CD14-positive monocyte (primary cell): ENCODE data around the gene CDYL2. TPM values are rescaled to one million over a fixed set of nuclear protein-coding genes. Genes with fewer than 3 reads are reported as not detected.

Experiments
- DNase-seq, 3 donors: peaks; one replicate each; pipeline ENCODE4 v3.0.0-alpha.2; 2011 to 2022
- H2AFZ ChIP-seq: 2 replicates; pipeline ENCODE4 v1.6.0; 2012; ENCODE audit warnings: mild to moderate bottlenecking, low read depth, low read length, inconsistent platforms; ENCODE audit not compliant: insufficient read depth, poor library complexity, severe bottlenecking
- H3K27ac ChIP-seq, 2 donors: 1 replicate in 1 of 2; 2 replicates in 1 of 2; pipeline ENCODE4 v1.5.1; 2012 to 2013; ENCODE audit warnings: low read length in 2 of 2, control low read depth in 1 of 2, inconsistent platforms in 1 of 2, low read depth in 1 of 2, mild to moderate bottlenecking in 1 of 2
- H3K27me3 ChIP-seq, 2 donors: one replicate each; pipeline versions ENCODE4 v1.6.0 to v1.6.1; 2011 to 2013; ENCODE audit warnings: low read length in 2 of 2; ENCODE audit not compliant: control insufficient read depth in 2 of 2, insufficient read depth in 2 of 2
- H3K36me3 ChIP-seq, 2 donors: replicated peaks in 1 of 2; 1 replicate in 1 of 2; 2 replicates in 1 of 2; pipeline versions ENCODE4 v1.5.1 to v1.6.1; 2012 to 2013; ENCODE audit warnings: low read length in 2 of 2, control low read depth in 1 of 2, inconsistent platforms in 1 of 2, mild to moderate bottlenecking in 1 of 2; ENCODE audit not compliant: insufficient read depth in 2 of 2, control insufficient read depth in 1 of 2
- H3K4me1 ChIP-seq, 2 donors: 1 replicate in 1 of 2; 2 replicates in 1 of 2; pipeline versions ENCODE4 v1.5.1 to v1.6.1; 2012 to 2013; ENCODE audit warnings: low read length in 2 of 2, control low read depth in 1 of 2, inconsistent platforms in 1 of 2, mild to moderate bottlenecking in 1 of 2, moderate library complexity in 1 of 2; ENCODE audit not compliant: insufficient read depth in 2 of 2, control insufficient read depth in 1 of 2
- H3K4me2 ChIP-seq: replicated peaks from 2 replicates; pipeline ENCODE3; 2012; ENCODE audit warnings: low read length, moderate library complexity, mild to moderate bottlenecking; ENCODE audit not compliant: poor library complexity, severe bottlenecking; ENCODE audit errors: extremely low read depth
- H3K4me3 ChIP-seq, 3 experiments: fragments of 200-600 bp in 1 of 3; sonication (generic) in 1 of 3; replicated peaks in 1 of 3; 1 replicate in 2 of 3; 2 replicates in 1 of 3; pipeline ENCODE4 v1.5.1; 2011 to 2013; ENCODE audit warnings: low read length in 3 of 3, mild to moderate bottlenecking in 3 of 3, control low read depth in 2 of 3, low read depth in 2 of 3, inconsistent platforms in 1 of 3, moderate library complexity in 1 of 3
- H3K79me2 ChIP-seq: 2 replicates; pipeline ENCODE4 v1.6.0; 2012; ENCODE audit warnings: mild to moderate bottlenecking, control low read depth, inconsistent platforms, low read length, moderate library complexity; ENCODE audit not compliant: insufficient read depth
- H3K9ac ChIP-seq: 2 replicates; pipeline ENCODE4 v1.6.0; 2017; ENCODE audit warnings: low read length, mild to moderate bottlenecking; ENCODE audit not compliant: insufficient read depth, poor library complexity, severe bottlenecking
- H3K9me3 ChIP-seq, 2 donors: replicated peaks in 1 of 2; 1 replicate in 1 of 2; 2 replicates in 1 of 2; pipeline versions ENCODE4 v1.5.1 to v1.6.1; 2012 to 2013; ENCODE audit warnings: low read length in 2 of 2, control low read depth in 1 of 2; ENCODE audit not compliant: control insufficient read depth in 1 of 2, insufficient read depth in 1 of 2
- H4K20me1 ChIP-seq: 2 replicates; pipeline ENCODE4 v1.6.0; 2012; ENCODE audit warnings: mild to moderate bottlenecking, low read length, control low read depth, moderate library complexity; ENCODE audit not compliant: insufficient read depth
- H3K27ac Mint-ChIP-seq, 7 donors: one replicate each; pipeline ENCODE4 v1.8.0; 2020; ENCODE audit warnings: mild to moderate bottlenecking in 7 of 7, mixed read lengths in 7 of 7, moderate library complexity in 6 of 7, inconsistent platforms in 2 of 7
- H3K27me3 Mint-ChIP-seq, 3 donors: one replicate each; pipeline ENCODE4 v1.8.0; 2021 to 2022; ENCODE audit warnings: low read depth in 3 of 3, mild to moderate bottlenecking in 3 of 3, mixed read lengths in 3 of 3, moderate library complexity in 3 of 3, inconsistent platforms in 1 of 3
- H3K36me3 Mint-ChIP-seq, 2 donors: one replicate each; pipeline ENCODE4 v1.8.0; 2020; ENCODE audit warnings: mixed read lengths in 2 of 2, inconsistent platforms in 1 of 2, mild to moderate bottlenecking in 1 of 2
- H3K4me1 Mint-ChIP-seq: one replicate; pipeline ENCODE4 v1.8.0; 2020; ENCODE audit warnings: mild to moderate bottlenecking, mixed read lengths
- H3K4me3 Mint-ChIP-seq, 2 donors: one replicate each; pipeline ENCODE4 v1.8.0; 2020; ENCODE audit warnings: mild to moderate bottlenecking in 2 of 2, mixed read lengths in 2 of 2, moderate library complexity in 1 of 2
- H3K9me3 Mint-ChIP-seq, 7 donors: one replicate each; pipeline ENCODE4 v1.8.0; 2020 to 2022; ENCODE audit warnings: mixed read lengths in 7 of 7, mild to moderate bottlenecking in 6 of 7, moderate library complexity in 6 of 7, inconsistent platforms in 2 of 7
- CTCF ChIP-seq: fragments of 200-600 bp; IDR thresholded peaks from one replicate; pipeline ENCODE4 v1.8.0; 2022; ENCODE audit warnings: antibody characterized with exemption, mild to moderate bottlenecking
- WGBS: methylation state at CpG from one replicate; pipeline ENCODE4 v1.1.5; 2013; ENCODE audit warnings: missing lambda C conversion rate; ENCODE audit not compliant: insufficient coverage; 5-methylcytosine and 5-hydroxymethylcytosine counted together
- intact Hi-C, 2 donors: fragments of 100-400 bp; cut with micrococcal nuclease; formaldehyde crosslinking; loops; one replicate each; pipeline versions ENCODE4 v1.15.0 to v1.15.1; 2023
- polyA plus RNA-seq, 3 donors: library from polyadenylated mRNA; depleted of rRNA in 1 of 3; unstranded in 2 of 3; stranded (reverse) in 1 of 3; fragments of 300-500 nt in 2 of 3; fragments of >200 nt in 1 of 3; fragmentation: Illumina TruSeq in 2 of 3; gene quantifications; 1 replicate in 2 of 3; 2 replicates in 1 of 3; pipeline ENCODE4 v1.2.3, GENCODE V29; 2012 to 2021

The CDYL2 gene
- polyA plus RNA-seq, 3 donors: 0.42 to 2.6 (median 0.93) TPM

- Mint-ChIP-seq H3K4me3 (no peak overlapping the region), H3K27ac (no peak overlapping the region), H3K9me3 (peaks cover 8 to 15% (median 13%) of the 10 kb centered on the region in 7 donors), H3K36me3 (peaks cover 12 to 15% of the 10 kb centered on the region in 2 donors), H3K27me3 (peaks cover 0 to 5% (median 2%) of the 10 kb centered on the region in 3 donors), H3K4me1 (peaks cover 12% of the 10 kb centered on the region)
- Histone ChIP-seq H3K27me3 (no peaks in the 10 kb centered on the region), H3K4me1 (peaks cover 4 to 10% of the 10 kb centered on the region in 2 donors), H3K9me3 (peaks cover 3 to 4% of the 10 kb centered on the region in 2 donors), H3K36me3 (no peaks in the 10 kb centered on the region), H3K4me2 (no peak overlapping the region), H3K9ac (no peak overlapping the region), H2AFZ (no peak overlapping the region), H3K4me3 (no peak overlapping the region), H4K20me1 (no peaks in the 10 kb centered on the region), H3K79me2 (no peaks in the 10 kb centered on the region), H3K27ac (no peak overlapping the region)
- intact Hi-C loops: loop anchor here in 1 of 2 donors (10.0 kb wide), 1 partner anchor 161 kb away; no protein-coding TSS in a partner anchor
- no peak for DNase-seq
- 100% methylated on average over 7 of the region's 10 CpGs for WGBS
- TF ChIP-seq CTCF: no peak
These were observed 140.2 kb downstream of the CDYL2 start for GRCh38 chr16:80664226-80664625.

- H3K27ac Mint-ChIP-seq: no peak overlapping the region
- WGBS: no CpG with 5 or more reads among the region's 1 CpG
These were observed 141.3 kb downstream of the CDYL2 start for GRCh38 chr16:80663078-80663477.

More at GRCh38 chr16:80663078-80663477, 141.3 kb downstream of the CDYL2 start:
- no peak for TF ChIP-seq CTCF
- H3K36me3 ChIP-seq: no peaks in the 10 kb centered on the region
- peaks cover 0 to 2% (median 1%) of the 10 kb centered on the region in 3 donors for H3K27me3 Mint-ChIP-seq
- H3K9me3 ChIP-seq: peaks cover 3 to 4% of the 10 kb centered on the region in 2 donors
- peaks cover 8 to 17% (median 13%) of the 10 kb centered on the region in 7 donors for H3K9me3 Mint-ChIP-seq
- no peaks in the 10 kb centered on the region for H3K79me2 ChIP-seq
- H3K9ac ChIP-seq: no peak overlapping the region
- H3K36me3 Mint-ChIP-seq: peaks cover 12 to 15% of the 10 kb centered on the region in 2 donors
- H2AFZ ChIP-seq: no peak overlapping the region
- H3K4me3 ChIP-seq: no peak overlapping the region
- H3K27ac ChIP-seq: no peak overlapping the region
- H3K4me1 ChIP-seq: peaks cover 4 to 10% of the 10 kb centered on the region in 2 donors
- no peak for DNase-seq
- intact Hi-C loops: loop anchor here in 1 of 2 donors (10.0 kb wide), 1 partner anchor 162 kb away; no protein-coding TSS in a partner anchor
- H3K4me1 Mint-ChIP-seq: peaks cover 12% of the 10 kb centered on the region
- H4K20me1 ChIP-seq: no peaks in the 10 kb centered on the region
- no peaks in the 10 kb centered on the region for H3K27me3 ChIP-seq
- H3K4me3 Mint-ChIP-seq: no peak overlapping the region
- H3K4me2 ChIP-seq: no peak overlapping the region
